Measurements from ENCODE around the gene OR14C36. TPM values are rescaled to one million over a fixed set of nuclear protein-coding genes. Genes with fewer than 3 reads are reported as not detected.

The OR14C36 gene
- total and polyA plus RNA-seq, 2 of the 8 experiments (the other 6 are each of a cell fraction or from before 2014, with no cell fraction given), result not detected

DNA sequence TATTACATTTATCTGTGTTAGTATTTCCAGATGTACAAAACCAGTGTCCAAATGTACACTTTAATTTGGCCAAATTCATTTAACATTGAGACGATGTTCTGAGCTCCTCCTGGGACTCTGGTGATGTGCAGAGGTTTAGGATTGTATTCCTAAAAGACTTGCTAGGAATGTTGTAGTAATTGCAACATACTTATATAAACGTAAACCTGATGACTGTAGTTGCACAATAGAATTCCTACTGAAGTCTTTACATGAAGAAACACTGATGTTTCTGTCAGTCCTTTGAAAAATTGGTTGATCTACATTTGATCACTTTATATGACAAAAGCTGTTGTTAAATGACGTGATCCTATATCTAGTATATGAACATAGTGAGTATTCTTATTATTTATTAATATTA lies 5.1 kb upstream of the OR14C36 start:
- peaks cover 32 to 51% of the 10 kb centered on the region in 2 experiments for H3K9me3 ChIP-seq (ENCODE audit: insufficient read depth in 2 of 2, low read depth in 1 of 2, low read length in 1 of 2)
- H3K79me1 ChIP-seq (ENCODE audit: low read depth, low read length), result no peaks in the 10 kb centered on the region
- H4K20me1 ChIP-seq (replicated peaks in 1 of 2; ENCODE audit: control insufficient read depth in 1 of 2, insufficient read depth in 2 of 2, low read length in 2 of 2), result no peaks in the 10 kb centered on the region
- no peaks in the 10 kb centered on the region for H3K4me1 ChIP-seq (replicated peaks in 1 of 4; ENCODE audit: control insufficient read depth in 3 of 4, insufficient read depth in 4 of 4, low read length in 3 of 4)
- no peak overlapping the region for H2BK12ac ChIP-seq (ENCODE audit: low read depth, low read length)
- no peak overlapping the region for H3K27ac ChIP-seq (ENCODE audit: low read depth, low read length)
- H3K23ac ChIP-seq (ENCODE audit: insufficient read length), result no peak overlapping the region
- no peaks in the 10 kb centered on the region for H3K27me3 ChIP-seq (replicated peaks in 1 of 4; ENCODE audit: control insufficient read depth in 3 of 4, extremely low read depth in 1 of 4, insufficient read depth in 3 of 4, low read length in 3 of 4)
- no peak overlapping the region for H2BK20ac ChIP-seq (ENCODE audit: low read length)
- H3K23me2 ChIP-seq (ENCODE audit: low read depth, low read length), result no peaks in the 10 kb centered on the region
- POLR2A ChIA-PET (ENCODE audit: partially characterized antibody), result no interaction called here
- no peak overlapping the region for H4K5ac ChIP-seq (ENCODE audit: insufficient read length, low read depth, low read length)
- H4K91ac ChIP-seq (replicated peaks; ENCODE audit: insufficient read length, low read length), result no peak overlapping the region
- H2BK120ac ChIP-seq (replicated peaks; ENCODE audit: low read depth, low read length), result no peak overlapping the region
- H2AFZ ChIP-seq (ENCODE audit: low read length), result no peak overlapping the region
- no peak for DNase-seq (ENCODE audit: low read depth in 1 of 2, low spot score in 2 of 2)
- no peak overlapping the region for H3K4me3 ChIP-seq (ENCODE audit: extremely low read depth in 1 of 4, insufficient read depth in 2 of 4, low read depth in 3 of 4, low read length in 4 of 4)
- no peak overlapping the region for H2AK5ac ChIP-seq (ENCODE audit: low read depth, low read length)
- H3K14ac ChIP-seq (ENCODE audit: insufficient read length), result no peak overlapping the region
- H2BK15ac ChIP-seq (ENCODE audit: low read length), result no peak overlapping the region
- H3K79me2 ChIP-seq (ENCODE audit: control insufficient read depth in 1 of 2, insufficient read depth in 2 of 2, low read length in 2 of 2), result no peaks in the 10 kb centered on the region
- H3K36me3 ChIP-seq (ENCODE audit: control insufficient read depth in 2 of 4, insufficient read depth in 4 of 4, low read length in 3 of 4), result no peaks in the 10 kb centered on the region
- H3K4ac ChIP-seq (replicated peaks; ENCODE audit: insufficient read length, low read depth, low read length), result no peak overlapping the region
- H3K56ac ChIP-seq (replicated peaks; ENCODE audit: insufficient read length, low read depth, low read length), result no peak overlapping the region
- H3K4me2 ChIP-seq (ENCODE audit: insufficient read depth in 1 of 2, low read depth in 2 of 2, low read length in 2 of 2), result no peak overlapping the region
- no peak overlapping the region for H4K8ac ChIP-seq (ENCODE audit: extremely low read depth, insufficient read depth, low read length)
- no peak for FAIRE-seq
- no peak overlapping the region for H2BK5ac ChIP-seq (ENCODE audit: low read depth, low read length)
- CTCF ChIA-PET (ENCODE audit: partially characterized antibody), result no interaction called here
- H3K18ac ChIP-seq (ENCODE audit: extremely low read depth, low read length), result no peak overlapping the region
- 45% methylated on average over 3 of the region's 3 CpGs; no CpG with 5 or more reads in 1 of the 2 experiments for WGBS, 2 experiments (ENCODE audit: extremely low coverage in 1 of 2, insufficient coverage in 1 of 2, insufficient read length in 1 of 2, insufficient replicate concordance in 2 of 2, low coverage in 1 of 2, low lambda C conversion rate in 2 of 2, missing lambda C conversion rate in 1 of 2)
- H3K9ac ChIP-seq (replicated peaks in 1 of 4; ENCODE audit: extremely low read depth in 1 of 4, low read depth in 3 of 4, low read length in 3 of 4), result no peak overlapping the region
- TF ChIP-seq, protein P1, sequence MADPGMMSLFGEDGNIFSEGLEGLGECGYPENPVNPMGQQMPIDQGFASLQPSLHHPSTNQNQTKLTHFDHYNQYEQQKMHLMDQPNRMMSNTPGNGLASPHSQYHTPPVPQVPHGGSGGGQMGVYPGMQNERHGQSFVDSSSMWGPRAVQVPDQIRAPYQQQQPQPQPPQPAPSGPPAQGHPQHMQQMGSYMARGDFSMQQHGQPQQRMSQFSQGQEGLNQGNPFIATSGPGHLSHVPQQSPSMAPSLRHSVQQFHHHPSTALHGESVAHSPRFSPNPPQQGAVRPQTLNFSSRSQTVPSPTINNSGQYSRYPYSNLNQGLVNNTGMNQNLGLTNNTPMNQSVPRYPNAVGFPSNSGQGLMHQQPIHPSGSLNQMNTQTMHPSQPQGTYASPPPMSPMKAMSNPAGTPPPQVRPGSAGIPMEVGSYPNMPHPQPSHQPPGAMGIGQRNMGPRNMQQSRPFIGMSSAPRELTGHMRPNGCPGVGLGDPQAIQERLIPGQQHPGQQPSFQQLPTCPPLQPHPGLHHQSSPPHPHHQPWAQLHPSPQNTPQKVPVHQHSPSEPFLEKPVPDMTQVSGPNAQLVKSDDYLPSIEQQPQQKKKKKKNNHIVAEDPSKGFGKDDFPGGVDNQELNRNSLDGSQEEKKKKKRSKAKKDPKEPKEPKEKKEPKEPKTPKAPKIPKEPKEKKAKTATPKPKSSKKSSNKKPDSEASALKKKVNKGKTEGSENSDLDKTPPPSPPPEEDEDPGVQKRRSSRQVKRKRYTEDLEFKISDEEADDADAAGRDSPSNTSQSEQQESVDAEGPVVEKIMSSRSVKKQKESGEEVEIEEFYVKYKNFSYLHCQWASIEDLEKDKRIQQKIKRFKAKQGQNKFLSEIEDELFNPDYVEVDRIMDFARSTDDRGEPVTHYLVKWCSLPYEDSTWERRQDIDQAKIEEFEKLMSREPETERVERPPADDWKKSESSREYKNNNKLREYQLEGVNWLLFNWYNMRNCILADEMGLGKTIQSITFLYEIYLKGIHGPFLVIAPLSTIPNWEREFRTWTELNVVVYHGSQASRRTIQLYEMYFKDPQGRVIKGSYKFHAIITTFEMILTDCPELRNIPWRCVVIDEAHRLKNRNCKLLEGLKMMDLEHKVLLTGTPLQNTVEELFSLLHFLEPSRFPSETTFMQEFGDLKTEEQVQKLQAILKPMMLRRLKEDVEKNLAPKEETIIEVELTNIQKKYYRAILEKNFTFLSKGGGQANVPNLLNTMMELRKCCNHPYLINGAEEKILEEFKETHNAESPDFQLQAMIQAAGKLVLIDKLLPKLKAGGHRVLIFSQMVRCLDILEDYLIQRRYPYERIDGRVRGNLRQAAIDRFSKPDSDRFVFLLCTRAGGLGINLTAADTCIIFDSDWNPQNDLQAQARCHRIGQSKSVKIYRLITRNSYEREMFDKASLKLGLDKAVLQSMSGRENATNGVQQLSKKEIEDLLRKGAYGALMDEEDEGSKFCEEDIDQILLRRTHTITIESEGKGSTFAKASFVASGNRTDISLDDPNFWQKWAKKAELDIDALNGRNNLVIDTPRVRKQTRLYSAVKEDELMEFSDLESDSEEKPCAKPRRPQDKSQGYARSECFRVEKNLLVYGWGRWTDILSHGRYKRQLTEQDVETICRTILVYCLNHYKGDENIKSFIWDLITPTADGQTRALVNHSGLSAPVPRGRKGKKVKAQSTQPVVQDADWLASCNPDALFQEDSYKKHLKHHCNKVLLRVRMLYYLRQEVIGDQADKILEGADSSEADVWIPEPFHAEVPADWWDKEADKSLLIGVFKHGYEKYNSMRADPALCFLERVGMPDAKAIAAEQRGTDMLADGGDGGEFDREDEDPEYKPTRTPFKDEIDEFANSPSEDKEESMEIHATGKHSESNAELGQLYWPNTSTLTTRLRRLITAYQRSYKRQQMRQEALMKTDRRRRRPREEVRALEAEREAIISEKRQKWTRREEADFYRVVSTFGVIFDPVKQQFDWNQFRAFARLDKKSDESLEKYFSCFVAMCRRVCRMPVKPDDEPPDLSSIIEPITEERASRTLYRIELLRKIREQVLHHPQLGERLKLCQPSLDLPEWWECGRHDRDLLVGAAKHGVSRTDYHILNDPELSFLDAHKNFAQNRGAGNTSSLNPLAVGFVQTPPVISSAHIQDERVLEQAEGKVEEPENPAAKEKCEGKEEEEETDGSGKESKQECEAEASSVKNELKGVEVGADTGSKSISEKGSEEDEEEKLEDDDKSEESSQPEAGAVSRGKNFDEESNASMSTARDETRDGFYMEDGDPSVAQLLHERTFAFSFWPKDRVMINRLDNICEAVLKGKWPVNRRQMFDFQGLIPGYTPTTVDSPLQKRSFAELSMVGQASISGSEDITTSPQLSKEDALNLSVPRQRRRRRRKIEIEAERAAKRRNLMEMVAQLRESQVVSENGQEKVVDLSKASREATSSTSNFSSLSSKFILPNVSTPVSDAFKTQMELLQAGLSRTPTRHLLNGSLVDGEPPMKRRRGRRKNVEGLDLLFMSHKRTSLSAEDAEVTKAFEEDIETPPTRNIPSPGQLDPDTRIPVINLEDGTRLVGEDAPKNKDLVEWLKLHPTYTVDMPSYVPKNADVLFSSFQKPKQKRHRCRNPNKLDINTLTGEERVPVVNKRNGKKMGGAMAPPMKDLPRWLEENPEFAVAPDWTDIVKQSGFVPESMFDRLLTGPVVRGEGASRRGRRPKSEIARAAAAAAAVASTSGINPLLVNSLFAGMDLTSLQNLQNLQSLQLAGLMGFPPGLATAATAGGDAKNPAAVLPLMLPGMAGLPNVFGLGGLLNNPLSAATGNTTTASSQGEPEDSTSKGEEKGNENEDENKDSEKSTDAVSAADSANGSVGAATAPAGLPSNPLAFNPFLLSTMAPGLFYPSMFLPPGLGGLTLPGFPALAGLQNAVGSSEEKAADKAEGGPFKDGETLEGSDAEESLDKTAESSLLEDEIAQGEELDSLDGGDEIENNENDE (IDR thresholded peaks at IDR 0.05; ENCODE audit: insufficient replicate concordance, low read length), result no peak

Data from H1 (cell line).